CD4-positive, alpha-beta T cell treated with Interferon gamma for 1 hour (primary cell): ENCODE results near the gene C16orf46.
"Not testable (repeated sequence)": the region's sequence is repeated elsewhere in the genome, so short reads cannot be mapped to it uniquely, and the experiment has no call there.

ENCODE experiments used
- DNase-seq: peaks from one replicate; pipeline ENCODE4 v3.0.0-alpha.2; 2020

Gene C16orf46, protein sequence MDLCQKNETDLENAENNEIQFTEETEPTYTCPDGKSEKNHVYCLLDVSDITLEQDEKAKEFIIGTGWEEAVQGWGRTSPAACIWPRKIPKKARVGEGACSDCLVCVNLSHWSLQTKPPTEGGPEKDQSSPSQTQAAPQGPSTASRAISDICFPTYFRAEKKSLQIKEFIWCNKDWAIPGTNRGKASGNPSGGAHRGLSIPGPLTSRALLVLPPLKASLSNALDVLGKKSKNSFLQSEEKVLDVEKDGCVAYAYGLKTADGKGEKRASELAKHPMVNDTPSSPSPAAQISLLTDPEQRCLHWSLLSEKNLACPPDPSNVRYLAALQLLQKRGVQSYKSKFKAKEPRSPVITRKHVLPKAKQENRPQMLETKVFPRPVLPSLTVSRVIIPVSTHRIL

DNA sequence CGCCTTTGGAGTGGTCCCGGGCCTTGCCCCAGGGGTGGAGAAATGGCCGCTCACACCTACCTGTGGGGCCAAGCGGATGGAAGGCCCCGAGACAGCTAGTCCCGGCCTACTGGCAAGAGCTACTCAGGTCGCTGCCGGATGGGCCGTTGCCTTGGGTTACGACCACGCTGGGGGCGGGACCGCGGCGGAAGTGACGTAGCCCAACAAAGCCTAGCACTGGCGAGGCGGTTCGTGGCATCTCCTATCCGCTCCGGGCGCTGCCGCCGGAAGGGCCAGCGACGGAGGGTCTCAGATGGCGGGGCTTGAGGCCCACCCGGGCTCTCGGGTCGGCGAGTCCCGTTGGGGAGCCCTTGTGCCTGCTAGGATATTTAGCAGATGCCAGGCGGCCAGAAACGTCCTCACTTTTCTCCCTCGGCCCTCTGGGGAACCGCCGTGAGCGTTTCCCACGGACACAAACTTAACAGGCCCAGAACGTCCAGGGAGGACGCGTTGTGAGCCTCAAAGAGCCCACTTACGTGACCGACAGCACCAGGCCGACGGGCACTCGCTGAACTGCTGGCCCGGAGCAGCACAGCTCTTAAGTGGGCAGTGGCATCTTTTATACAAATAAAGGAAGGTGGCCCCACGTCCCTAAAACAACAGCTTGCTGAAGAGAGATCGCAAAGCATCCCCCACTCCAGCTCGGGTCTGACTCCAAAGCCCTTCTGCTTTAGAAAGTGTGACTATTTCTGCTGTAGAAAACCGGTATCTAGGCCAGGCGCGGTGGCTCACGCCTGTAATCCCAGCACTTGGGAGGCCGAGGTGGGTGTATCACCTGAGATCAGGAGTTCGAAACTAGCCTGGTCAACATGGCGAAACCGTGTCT is at the start of gene C16orf46:
Gene C16orf46 (minus strand): TSS at position 163 of the 865 bp plus-strand sequence. CDS start 13,283 bp downstream, outside the sequence.
- DNase-seq, result peak; percentile 95

DNA sequence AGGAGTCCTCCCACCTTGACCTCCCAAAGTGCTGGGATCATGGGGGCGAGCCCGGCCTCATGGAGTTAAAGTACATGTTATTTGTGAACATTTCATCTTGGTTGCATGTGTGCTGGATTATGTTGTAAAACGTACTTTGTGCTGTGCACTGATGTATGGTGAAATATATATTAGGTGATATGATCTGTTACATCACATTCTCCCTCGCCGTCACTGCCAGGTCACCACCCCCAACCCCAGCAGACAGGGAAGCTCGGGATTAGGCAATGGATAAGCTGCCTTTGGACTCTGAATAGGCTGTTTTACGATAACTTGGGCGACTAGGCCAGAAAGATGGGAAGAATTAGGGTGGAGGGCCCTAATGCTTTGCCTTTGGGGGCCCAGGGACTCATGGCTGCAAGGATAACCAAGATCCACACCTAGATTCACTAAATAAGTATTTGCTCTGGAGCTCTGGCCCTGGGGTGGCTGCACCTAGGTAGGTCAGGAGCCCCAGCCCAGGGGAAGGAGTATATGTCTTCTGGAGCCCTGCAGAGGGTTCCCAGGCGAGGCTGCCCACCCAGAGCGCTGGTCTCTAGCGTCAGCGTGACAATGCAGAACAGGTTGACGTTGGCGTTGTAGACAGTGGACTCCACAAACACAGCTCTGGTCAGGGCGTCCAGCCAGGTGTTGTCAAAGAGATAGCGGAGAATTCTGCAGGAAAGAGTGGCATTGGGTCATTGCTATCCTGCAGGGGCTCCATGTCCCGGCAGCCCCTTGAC is 46.2 kb upstream of the C16orf46 start:
- no peak for DNase-seq

DNA sequence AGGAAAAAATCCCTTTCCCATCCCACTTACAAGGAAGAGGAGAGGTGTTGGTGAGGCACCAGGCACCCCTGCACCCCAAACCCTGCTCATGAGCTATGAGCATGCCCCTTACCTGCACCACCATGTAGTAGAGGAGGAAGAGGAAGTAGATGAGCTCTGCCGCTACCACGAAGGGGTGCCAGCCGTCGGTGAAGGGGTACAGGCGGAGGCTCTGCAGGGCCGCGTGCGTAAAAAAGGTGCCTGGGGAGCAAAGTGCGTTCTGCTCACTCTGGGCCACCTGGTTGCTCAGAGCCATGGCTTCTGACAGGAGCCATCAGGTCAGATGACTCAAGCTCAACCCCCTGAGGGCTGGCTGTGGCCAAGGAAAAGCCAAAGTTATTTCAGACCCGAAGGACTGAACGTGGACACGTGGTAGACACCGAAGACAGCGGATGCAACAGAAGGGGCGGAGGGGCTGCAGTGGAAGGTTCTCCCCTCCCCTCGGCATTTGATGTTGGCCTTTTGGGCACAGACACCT is 44.5 kb upstream of the C16orf46 start:
- no peak for DNase-seq

DNA sequence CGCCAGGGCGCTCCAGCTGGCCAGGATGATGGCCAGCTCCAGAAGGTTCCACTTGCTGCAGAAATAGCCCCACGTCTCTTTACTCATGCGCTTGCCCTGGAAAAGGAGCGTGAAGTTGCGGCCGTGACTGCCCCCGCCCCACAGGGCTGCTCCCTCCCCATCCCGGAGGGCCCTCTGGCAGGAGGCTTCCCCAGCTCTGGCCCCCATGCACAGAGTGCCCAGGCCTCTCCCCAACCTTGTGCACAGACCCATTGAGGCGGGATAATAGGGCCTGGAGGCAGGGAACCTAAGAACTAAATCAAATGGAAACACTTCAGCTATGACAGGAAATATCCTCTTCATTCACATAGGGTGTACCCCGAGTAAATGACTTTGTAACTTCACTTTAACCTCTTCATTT is 40.4 kb upstream of the C16orf46 start:
- DNase-seq, result no peak

DNA sequence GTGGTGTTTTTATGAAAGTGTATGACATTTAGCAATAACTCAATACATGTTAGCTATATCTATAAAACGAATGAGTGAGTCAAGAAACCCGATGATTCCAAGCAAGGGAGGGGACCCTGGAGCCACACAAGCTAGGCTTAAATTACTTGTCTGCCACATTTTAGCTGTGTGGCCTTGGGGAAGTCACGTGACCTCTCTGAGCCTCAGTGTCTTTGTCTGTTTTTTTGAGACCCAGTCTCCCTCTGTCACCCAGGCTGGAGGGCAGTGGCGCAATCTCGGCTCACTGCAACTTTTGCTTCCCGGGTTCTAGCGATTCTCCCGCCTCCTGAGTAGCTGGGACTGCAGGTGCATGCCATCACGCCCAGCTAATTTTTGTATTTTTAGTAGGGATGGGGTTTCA is 39.2 kb upstream of the C16orf46 start:
- DNase-seq, result no peak

DNA sequence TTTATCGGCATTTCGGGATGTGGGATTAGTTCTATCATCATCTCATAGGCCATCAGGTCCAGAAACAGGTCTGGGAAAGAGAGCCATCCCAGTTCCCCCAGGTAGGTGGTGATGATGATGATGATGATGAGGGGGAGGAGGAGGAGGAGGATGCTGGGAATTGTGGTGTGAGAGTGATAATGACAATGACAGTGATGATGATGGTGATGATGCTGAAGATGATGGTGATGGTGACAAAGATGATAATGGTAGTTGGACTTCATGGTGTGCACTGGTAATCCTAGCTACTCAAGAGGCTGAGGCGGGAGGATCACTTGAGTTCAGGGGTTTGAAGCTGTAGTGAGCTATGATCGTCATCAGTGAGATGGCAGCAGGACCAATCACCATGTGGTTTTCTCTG is 35.4 kb upstream of the C16orf46 start:
- no peak for DNase-seq

DNA sequence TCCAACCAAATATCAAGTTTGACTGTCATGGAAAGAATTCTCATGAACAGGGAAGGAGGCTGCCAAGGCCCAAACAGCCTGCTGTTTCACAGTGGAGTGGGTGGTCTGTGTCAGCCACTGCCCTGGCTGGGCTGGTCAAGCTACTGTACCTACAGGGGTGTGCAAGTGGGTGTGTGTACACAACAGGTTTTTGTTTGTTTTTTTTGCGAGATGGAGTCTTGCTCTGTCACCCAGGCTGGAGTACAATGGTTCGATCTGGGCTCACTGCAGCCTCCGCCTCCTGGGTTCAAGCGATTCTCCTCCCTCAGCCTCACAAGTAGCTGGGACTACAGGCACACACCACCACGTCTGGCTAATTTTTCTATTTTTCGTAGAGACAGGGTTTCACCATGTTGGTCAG is 32.2 kb upstream of the C16orf46 start:
- not testable (repeated sequence) for DNase-seq

DNA sequence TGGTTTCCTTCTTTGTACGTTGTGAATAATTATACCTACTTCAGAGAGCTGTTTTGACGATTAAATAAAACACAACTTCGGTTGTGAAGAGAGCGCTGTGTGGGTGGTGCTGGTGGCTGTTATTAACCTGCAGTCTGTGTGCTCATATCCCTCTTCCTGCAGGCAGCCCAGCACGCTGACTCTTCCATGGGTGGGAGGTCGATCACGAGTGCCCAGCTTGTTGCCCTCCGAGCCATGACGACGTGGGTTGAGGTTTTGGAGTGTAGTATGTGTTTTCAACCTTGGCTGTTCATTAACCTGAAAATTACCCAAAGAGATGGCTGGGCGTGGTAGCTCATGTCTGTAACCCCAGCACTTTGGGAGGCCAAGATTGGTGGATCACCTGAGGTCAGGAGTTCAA is 30.5 kb upstream of the C16orf46 start:
- no peak for DNase-seq

DNA sequence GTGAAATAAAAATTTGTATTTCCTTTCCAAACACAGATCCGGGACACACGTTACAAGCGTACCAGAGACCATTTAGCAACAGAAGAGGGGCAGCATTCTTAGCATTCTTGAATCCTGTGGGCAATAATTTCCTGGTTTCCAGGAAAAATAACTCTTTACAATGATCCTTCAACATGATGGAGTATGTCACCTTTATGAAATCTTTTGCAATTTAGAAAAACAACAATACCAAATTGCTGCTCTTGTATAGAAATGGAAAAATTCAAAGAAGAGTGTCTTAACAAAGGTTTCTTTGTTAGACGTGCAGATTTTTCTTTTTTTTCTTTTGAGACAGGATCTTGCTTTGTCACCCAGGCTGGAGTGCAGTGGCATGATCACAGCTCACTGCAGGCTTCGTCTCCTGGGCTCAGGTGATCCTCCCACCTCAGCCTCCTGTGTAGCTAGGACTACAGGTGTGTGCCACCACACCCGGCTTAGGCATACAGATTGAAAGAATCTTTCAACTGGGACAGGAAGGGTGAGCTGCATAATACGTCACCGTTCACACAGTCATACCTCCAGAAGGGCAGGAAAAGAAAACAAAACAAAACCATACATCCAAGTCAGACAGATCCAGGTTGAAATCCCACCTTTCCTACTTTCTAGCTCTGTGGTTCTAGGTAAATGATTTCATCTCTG is 29.9 kb upstream of the C16orf46 start:
- DNase-seq, result no peak

DNA sequence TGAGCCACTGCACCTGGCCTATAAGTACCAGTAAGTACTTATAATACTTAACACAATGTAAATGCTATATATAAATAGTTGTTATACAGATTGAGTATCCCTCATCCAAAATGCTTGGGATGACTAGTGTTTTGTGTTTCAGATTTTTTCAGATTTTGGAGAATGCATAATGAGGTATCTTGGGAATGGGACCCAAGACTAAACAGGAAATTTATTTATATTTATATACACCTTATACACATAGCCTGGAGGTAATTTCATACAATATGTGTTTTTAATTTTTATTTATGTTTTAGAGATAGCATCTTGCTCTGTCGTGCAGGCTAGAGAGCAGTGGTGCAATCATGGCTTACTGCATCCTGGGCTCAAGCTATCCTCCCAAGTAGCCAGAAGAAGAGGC is 28.9 kb upstream of the C16orf46 start:
- no peak for DNase-seq

DNA sequence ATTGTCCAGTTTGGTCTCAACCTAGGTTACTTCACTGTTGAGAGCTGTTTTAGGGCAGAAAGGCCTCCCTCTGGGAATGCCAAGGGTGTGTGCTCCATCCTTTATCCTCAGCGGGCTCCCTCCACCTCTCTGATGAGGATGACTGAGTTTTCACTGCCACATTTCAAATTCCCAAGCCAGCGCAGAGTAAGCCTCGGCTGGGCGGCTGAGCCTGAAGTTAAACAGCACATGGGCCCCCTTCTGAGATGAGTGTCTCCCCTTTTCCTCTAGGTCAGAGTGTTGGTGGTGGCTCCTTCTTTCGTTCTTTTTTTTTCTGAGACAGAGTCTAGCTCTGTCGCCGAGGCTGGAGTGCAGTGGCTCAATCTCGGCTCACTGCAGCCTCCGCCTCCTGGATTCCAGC is 24.7 kb upstream of the C16orf46 start:
- no peak for DNase-seq

DNA sequence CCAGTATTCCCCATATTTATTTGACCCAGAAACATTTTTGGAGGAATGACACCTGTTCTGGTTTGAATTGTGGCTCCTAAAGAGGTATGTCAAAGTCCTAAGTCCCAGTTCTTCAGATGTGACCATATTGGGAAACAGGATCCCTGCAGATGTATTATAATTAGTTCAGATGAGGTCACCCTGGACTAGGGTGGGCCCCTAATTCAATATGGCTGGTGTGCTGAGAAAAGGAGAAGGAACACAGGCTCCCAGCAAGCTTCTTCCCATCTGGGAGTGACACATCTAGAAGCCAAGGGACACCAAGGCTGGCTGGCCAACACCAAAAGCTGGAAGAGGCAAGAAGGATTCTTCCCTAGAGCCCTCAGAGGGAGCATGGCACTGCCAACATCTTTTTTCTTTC is 22.9 kb upstream of the C16orf46 start:
- DNase-seq, result no peak

DNA sequence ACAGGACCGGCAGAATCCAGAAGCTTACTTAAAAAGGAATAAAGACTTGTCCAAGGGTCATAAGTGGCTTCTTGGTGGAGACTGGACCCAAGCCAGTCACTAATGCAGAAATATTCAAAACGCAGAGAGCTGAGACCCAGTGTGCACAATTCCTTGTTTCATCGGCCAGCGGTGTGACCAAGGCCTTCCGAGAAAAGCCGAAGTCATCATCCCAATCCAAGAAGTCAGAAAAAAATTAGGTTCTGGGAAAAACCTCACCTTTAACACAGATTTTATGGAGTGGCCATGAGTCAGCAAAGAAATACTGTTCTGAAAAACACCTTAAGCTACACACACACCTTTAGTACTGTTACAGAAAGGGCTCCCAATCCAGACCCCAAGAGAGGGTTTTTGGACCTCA is 20.2 kb upstream of the C16orf46 start:
- no peak for DNase-seq

DNA sequence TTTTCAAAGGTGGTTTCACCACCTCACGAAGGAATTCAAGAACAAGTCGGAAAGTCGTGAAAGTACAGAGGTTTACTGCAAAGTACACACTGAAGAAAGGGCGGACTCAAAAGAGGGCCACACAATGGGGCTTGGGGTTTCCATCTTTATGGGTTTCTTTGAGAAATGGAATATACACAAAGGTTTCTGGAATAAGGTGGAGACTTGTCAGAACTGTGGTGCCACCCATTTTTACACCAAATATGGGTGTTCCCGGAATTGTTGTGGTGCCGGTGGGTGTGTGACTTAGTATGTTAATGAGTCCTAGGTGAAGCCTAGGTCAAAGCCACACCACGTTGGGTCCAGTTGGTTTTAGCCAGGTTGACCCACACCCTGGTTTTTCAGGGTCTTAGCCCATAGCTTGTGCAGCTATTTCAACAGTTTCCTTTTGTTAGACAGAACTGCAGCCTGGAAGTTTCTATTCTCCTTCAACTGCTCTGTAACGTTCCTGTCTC is 19.7 kb upstream of the C16orf46 start:
- DNase-seq, result no peak

DNA sequence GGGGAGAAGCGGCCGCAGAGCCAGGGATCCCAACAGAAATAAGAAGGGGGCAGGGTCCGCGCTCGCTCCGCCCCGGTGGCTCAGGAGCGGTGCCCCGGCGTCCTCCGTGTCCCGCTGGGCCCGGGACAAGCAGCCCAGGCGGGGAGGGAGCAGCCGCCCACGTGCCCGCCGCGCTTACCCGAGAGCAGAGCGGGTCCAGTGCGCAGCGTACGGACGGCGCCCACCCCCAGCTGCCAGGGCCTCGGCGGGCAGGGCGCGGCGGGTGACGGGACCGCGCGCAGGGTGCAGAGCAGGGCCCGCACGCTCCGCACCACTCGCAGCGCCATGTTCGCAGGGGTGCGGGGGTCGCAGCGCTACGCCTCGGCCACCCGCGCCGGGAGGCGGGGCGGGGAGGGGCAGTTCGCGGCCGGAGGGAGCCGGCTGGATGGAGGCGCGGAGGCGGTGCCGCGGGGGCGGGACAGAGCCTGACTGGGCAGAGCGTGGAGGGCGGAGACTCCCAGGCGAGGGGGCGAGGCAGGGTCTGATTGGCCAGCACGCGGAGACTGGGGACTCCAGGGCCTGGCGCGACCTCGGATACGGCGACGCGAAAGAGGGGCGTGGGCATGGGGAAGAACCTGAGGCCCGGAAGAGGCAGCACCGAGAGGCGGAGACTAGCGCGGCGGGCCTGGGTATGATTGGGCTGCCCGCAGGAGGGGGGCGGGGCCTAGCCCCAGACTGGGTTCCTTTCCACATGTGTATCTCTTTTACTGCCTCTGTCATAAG is 19.1 kb upstream of the C16orf46 start, which contains the start of gene GCSH:
Gene GCSH (minus strand): TSS at position 443 of the 762 bp plus-strand sequence. CDS start 117 bp downstream, at position 326.
- DNase-seq, result peak; percentile 99

DNA sequence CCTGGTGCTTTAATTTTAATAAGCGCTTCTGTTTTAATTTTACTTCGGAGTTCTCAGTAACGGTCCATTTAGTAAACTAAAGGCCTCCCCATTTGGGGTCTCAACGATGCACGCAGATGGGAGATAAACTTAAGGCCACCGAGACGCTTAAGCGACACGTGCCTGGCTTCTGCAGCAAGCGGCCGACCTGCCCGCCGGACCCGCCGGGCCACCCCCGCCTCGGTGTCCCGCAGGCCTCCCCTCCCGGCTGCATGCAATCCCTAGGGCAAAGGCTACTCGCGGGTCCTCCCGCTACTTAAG is 18.6 kb upstream of the C16orf46 start:
- DNase-seq, result no peak

DNA sequence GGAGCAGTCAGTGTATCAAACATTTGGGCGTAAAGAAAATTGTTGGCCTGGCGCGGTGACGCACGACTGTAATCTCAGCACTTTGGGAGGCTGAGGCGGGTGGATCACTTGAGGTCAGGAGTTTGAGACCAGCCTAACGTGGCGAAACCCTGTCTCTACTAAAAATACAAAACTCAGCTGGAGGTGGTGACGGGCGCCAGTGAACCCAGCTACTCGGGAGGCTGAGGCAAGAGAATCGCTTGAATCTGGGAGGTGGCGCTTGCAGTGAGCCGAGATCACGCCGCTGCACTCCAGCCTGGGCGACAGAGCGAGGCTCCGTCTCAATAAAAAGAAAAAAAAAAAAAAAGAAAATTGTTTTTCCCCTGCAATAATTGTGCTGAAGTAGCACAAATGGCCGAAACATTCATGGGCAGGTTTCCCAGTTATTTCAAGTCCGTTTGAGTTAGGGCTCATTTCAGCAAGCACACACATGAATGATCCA is 17.8 kb upstream of the C16orf46 start:
- no peak for DNase-seq

DNA sequence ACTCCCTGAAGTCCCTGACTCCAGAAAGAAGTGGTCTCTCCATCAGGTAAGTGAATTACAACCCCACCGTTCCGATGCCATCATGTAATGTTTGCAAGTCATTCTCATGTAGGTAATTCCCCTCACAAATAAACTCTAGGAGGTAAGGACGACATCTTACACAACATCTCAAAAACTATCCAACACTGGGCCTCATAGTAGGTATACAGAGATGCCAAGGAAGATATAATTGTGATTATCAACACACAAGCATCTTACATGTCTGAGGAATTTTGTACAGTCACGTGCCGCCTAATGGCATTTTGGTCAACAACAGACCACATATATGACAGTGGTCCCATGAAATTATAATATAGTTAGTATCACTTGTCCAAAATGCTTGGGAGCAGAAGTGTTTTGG is 11.8 kb upstream of the C16orf46 start:
- DNase-seq, result no peak

DNA sequence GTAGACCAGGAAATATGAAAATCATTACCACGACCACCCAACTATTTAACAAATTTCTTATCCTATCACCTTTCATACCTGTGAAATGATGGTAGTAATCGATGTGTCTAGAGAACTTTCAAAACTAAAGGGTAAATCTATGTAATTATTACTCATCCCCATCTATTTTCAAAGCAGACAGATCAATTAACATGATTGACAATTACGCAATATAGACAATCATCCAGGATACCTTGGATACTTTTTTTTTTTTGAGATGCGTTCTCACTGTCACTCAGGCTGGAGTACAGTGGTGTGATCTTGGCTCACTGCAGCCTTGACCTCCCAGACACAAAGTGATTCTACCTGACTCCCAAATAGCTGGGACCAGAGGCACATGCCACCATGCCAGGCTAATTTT is 4.0 kb upstream of the C16orf46 start:
- no peak for DNase-seq

DNA sequence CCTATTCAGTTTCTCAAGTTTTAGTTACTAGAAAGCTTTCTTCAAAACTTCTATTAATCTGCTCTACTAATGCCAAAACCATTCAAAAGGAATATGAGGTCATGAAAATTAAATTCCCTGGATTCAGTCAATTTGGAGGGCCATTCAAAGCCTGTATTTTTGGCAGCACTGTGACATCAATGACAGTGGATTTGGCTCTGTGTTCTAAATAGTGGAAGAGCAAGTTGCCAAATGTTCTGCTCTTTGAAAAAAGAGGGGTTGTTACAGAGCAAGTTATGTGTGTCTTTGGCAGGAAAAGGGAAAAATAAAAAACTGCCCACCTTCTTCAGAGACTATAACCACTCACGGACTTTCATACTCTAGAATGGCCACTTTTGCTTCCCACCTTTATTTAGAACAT is 3.2 kb upstream of the C16orf46 start:
- DNase-seq, result no peak

DNA sequence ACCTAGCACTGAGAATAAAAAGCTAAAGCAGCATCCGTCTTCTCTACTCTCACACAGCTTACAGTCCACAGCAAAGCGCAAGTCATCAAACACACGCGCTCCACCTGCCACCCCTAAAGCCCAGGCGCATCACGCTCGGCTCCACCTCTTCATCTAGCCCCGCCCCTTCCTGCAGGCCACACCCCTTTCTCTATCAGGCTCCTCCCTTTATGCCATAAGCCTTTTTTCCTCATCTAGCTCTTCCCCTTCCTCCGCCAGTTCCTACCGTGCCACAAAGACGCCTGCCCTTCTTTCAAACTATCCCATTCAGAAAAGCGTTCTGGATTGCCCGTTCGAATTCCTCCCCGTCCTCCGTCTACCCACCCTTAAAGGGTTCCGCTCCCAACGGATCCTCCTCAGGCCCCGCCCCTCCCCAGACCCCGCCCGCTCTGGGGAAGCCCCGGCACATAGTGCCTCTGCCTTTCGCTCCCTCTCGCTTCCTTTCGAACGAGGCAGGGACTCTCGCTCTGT is 417 bp downstream of the C16orf46 start:
- peak; percentile 89 for DNase-seq
